Astrocyte of the hippocampus (primary cell): ENCODE results near the gene SHC1.
A peak's percentile ranks its signal among the peaks of the same experiment; 100 is the strongest.
"Not testable (repeated sequence)": the region's sequence is repeated elsewhere in the genome, so short reads cannot be mapped to it uniquely, and the experiment has no call there.

Experiments used
- DNase-seq: peaks from one replicate; pipeline ENCODE4 v3.0.0; 2011; ENCODE audit warnings: low read depth, low spot score

Gene SHC1

DNA sequence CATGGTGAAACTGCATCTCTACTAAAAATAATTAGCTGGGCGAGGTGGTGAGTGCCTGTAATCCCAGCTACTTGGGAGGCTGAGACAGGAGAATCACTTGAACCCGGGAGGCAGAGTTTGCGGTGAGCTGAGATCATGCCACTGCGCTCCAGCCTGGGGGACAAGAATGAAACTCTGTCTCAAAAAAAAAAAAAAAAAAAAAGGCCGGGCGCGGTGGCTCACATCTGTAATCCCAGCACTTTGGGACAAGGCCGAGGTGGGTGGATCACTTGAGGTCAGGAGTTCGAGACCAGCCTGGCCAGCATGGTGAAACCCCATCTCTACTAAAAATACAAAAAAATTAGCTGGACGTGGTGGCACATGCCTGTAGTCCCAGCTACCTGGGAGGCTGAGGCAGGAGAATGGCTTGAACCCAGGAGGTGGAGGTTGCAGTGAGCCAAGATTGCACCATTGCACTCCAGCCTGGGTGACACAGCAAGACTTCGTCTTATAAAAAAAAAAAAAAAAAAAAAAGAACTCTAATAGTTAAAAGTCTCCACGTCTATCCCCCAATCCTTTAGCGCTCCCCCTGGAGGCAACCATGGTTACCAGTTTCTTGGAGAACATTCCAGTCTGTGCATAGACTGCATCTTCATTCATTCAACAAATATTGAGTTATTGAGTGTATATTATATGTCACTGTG is 24.9 kb upstream of the SHC1 start:
- peak; percentile 78 for DNase-seq

DNA sequence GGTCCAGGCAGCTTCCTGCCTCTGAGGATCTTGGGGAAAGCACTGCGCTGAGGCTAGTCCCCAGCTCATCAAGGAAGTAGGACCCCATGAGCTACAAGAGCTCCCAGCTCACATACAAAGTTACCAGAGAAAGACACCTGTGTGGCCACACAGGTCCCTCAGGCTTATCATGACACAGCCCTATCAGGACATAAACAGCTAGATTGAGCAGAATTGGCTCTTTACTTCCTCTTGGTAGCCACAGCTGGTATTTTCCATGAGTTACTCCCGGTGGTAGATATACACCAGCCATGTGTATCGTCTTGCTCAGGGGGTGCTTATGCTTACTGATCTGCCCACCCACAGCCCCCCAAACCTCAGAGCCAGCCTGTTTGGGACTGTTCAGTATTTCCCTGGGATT is 24.0 kb upstream of the SHC1 start:
- no peak for DNase-seq

DNA sequence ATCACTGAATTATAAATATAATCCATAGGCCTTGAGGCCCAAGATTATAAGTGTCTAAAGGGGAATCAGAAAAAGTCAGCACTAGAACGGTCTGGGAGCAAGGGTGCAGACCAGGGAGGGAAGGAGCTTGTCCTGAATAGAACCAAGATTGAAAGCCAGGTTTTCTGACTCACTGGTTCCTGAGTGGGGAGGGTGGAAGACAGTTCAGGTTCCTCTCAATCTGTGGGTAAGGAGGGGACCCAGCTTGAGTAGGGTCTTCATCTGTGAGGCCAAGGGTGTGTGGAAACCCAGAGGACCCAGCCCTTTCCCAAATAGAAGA is 23.7 kb upstream of the SHC1 start:
- no peak for DNase-seq

DNA sequence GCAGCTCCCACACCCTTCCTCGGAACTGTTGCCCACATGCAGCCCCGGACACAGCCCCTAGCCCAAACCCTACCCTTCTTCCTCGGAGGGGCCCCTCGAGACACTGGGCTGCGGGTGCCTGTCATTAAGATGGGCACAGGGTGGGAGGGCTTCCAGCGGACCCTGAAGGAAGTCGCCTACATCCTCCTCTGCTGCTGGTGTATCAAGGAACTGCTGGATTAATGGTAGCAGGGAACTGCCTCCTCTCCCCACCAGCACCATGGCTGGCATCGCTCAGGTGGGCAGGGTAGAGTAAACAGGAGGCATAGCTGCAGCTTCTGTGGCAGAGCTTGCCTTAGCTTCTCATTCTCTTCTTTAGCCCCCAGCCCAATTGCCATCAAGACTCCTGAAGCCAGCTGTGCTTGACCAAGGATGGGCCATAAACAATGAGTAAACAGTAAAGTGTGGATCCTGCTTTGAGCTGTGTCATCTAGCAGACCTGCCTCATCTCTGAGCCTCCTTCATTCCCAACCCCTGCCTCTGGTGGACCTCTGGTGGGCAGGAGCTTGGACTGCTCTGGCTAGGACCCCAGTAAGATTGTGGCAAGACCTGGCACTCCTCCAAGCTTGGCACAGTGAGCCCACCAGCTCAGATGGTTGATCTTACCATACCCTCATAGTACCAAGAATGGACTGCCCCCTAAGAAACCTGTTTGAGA is 23.2 kb upstream of the SHC1 start, which contains the start of gene LENEP:
TSS of gene LENEP (plus strand) at position 15 of the 697 bp plus-strand sequence. CDS start at position 37, 22 bp downstream.
- DNase-seq, result no peak

DNA sequence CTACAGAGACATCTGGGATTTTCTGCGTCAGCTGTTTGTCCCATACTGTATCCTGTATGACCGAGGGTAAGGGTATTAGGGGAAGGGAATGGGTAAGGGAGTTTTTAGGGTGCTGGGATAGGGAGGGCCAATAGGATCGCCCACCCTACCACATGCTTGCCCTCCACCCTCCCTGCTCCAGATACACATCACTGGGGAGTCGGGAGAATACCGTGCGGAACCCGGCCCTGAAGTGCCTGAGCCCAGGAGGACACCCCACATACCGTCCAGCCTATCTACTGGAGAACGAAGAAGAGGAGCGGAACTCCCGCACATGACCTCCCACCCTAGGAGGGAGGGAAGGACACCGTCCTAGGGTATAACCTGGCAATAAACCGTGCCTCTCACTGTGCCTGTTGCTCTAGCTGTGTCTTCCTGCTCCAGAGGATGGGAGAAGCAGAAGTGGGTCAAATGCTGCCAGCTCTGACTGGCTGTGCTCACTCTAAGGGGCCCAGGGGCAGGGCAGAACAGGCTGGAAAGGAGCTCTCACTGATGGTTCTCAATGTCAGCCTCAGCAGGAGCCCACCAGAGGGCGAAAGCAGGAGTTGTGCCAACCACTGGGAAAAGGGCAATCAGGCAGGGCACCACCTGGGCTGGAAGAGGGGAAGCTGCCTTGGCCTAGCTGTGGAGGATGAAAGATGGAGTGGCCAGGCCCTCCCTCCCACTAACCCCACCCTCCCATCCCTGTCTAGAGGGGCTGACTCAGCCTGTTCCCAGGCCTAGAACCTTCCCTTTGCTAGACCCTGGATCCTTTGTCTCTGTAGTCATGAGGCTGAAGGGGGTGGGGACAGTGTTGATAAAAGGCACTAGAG is 22.4 kb upstream of the SHC1 start:
- DNase-seq, result peak; percentile 62

DNA sequence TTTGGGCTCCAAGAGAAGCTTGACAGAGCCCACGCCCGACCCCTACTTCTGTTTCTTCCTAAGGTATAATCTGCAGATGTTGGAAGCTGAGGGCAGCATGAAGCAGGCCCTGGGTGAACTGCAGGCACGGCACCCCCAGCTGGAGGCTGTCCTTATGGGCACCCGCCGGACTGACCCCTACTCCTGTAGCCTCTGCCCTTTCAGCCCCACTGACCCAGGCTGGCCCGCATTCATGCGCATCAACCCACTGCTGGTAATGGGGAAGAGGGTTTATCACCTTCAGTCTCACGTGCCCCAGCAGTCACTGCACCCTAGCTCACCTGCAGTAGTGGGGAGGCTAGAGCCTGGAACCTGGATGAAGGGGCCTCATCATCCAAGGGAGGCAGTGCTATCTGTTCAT is 19.7 kb upstream of the SHC1 start:
- DNase-seq, result no peak

DNA sequence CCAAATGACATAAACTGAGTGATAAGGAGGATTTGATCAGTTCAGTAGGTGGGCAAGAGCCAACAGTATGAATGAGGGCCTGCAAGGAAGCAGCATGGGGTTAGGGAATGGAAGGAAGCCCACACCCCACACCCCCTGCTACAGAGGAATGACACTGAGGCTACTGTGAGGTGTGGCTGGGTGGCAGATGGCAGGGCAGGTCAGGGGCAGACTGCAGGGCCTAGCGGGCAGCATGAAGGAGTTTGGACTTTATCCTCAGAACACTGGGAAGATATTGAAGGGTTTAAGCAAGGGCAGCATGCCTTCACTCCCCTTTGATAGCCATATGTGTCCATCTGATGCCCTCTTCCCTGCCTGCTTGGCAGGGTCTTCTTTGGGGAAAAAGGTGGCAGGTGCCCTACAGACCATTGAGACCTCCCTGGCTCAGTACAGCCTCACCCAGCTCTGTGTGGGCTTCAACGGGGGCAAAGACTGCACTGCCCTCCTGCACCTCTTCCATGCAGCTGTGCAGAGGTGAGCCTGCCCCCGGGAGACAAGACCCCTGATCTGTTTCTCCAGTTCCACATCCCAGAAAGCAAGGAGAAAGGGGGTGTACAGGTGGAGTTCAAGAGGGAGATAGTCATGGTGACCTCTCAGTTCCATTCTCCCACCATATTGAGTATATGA is 18.8 kb upstream of the SHC1 start:
- no peak for DNase-seq

DNA sequence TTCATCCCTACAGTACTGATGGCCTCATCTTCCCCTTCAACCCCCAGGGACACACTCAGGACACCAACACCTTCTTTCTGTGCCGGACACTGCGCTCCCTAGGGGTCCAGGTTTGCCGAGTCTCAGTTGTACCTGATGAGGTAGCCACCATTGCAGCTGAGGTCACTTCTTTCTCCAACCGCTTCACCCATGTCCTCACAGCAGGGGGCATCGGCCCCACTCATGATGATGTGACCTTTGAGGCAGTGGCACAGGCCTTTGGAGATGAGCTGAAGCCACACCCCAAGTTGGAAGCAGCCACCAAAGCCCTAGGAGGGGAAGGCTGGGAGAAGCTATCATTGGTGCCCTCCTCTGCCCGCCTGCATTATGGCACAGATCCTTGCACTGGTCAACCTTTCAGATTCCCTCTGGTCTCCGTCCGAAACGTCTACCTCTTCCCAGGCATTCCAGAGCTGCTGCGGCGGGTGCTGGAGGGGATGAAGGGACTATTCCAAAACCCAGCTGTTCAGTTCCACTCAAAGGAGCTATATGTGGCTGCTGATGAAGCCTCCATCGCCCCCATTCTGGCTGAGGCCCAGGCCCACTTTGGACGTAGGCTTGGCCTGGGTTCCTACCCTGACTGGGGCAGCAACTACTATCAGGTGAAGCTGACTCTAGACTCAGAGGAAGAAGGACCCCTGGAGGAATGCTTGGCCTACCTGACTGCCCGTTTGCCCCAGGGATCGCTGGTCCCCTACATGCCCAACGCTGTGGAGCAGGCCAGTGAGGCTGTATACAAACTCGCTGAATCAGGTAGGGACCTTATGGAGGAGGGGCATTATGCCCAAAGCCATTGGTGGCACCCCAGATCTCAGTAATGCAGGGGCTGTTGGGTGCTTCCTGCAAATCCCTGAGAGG is 17.8 kb upstream of the SHC1 start:
- DNase-seq, result no peak

DNA sequence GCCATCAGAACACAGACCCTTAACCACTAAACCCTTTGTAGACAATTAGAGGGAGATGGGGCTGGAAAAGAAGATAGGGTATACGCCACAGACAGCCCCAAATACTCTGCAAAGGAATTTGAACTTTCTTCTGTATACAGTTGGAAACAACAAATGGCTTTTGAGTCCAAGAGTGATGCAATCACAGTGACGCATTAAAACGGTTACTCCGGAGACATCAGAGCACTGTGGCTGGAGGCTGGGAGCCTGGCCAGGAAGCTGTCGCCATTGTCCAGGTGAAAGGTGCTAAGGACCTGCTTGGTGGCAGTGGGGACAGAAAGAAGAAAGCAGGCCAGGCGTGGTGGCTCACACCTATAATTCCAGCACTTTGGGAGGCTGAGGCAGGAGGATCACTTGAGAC is 16.8 kb upstream of the SHC1 start:
- no peak for DNase-seq

DNA sequence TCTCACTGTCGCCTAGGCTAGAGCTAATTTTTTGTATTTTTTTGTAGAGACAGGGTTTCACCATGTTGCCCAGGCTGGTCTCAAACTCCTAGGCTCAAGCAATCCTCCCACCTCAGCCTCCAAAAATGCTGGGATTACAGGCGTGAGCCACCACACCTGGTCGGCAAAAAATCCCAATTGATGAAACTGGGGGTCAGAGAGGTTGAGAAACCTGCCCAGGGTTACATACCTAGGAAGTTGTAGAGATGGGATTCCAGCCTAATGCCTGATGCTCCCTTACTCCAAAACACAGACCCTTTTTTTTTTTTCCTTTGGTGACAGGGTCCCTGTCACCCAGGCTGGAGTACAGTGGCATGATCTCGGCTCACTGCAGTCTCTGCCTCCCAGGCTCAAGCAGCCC is 16.2 kb upstream of the SHC1 start:
- not testable (repeated sequence) for DNase-seq

DNA sequence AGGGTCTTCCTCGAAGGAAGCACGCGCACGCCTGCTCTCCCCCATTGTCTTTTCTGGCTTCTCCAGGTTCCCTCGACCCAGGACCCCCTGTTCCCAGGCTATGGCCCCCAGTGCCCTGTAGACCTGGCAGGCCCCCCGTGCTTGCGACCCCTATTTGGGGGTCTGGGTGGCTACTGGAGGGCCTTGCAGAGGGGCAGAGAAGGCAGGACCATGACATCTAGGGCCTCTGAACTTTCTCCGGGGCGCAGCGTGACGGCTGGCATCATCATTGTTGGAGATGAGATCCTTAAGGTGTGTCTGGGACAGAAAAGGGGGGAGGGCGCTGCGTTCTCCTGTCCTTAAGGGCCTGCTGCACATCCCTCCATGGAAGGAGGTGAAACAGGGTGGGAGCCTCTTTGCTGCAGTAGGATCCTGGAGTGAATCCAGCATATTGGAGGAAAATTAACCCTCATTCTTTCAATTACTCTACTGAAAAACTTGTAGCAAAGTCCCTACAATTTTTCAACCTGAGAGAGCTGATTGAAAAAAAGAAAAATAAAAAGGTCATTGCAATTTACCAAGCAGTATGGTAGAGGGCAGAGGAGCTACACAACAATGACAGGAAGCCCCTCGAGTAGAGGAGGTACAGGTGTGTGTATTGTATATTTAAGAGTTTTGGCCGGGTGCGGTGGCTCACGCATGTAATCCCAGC is 13.4 kb upstream of the SHC1 start:
- no peak for DNase-seq

DNA sequence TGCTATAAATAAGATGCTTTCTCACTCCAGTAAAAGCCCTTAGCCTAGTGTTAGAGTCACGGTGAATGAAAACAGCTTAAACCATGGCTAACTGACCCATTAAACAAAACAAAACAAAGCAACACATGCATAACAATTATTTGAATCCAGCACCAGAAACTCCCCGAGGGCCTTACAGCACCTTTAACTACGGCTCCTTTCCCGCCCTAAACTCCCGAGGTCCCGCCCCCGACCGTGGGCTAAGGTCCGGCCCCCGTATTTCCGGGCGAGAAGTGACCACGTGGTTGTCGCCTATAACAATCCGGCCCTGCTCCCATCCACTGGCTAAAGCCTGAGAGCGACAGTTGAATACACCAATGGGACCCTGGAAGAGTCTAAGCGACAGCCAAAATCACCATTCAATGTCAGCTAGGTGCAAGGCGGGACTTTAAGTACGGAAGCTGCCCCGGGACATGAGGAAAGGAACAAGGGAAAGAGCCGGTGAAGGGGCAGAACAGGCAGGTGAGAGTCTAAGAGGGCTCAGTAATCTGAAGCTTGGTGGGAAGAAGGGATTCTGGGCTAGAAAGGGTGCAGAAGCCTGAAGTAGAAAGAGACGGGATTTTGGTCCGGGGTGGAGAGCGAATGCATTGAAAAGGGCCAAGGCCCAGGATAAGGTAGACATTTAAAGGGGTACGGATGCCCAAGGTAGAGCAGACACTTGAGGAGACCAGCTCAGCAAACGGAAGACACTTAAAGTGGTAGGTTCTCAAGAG is 12.5 kb upstream of the SHC1 start, which contains the start of gene FLAD1:
TSS of gene FLAD1 (plus strand) at position 448 of the 752 bp plus-strand sequence. CDS start 351 bp downstream, outside the sequence.
- peak; percentile 99 for DNase-seq

DNA sequence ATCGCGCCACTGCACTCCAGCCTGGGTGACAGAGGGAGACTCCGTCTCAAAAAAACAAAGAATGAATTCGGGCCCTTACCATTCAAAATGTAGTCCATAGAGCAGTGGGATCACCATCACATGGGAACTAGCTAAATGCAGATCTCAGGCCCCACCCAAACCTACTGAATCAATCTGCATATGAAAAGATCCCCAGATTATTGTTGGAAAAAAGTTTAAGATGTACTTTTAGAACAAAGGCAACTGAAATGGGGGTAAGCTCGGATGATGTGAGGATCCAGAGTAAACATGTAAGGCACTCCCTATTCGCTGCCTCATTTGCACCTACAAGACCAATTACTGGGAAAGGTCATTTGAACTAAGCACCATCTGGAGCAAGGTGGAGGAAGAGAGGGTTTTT is 11.8 kb upstream of the SHC1 start:
- DNase-seq, result no peak

DNA sequence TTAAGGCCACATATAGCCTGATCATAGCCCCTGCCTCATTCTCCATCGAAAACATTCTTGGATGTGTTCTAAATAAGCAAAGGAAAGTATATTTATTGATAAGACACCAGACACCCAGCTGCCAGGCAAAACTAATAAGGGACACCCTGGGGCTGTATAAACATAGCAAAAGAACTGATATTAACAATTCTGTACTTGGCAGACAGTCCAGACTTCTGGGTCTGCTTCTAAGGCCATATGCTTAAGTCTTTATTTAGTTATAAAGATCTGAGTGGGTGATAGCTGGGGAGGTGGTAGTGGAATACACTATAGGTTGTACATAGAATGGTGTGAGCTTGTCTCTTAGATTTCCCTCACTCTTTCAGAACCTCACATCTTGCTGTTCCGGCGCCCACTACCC is 7.8 kb upstream of the SHC1 start:
- DNase-seq, result no peak

DNA sequence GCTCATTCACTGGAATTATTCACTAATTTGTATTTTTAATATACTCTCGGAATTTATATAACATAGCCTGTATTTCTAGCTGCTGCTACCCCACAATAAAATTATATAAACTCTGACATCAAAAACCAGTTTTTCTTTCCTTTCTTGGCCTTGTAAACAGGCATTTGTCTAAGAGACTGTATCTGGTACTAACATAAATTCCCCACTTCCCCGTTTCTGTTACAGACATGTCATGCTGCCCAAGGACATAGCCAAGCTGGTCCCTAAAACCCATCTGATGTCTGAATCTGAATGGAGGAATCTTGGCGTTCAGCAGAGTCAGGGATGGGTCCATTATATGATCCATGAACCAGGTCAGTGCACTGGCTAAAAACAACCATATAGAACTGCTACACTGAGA is 7.2 kb upstream of the SHC1 start:
- DNase-seq, result not testable (repeated sequence)

DNA sequence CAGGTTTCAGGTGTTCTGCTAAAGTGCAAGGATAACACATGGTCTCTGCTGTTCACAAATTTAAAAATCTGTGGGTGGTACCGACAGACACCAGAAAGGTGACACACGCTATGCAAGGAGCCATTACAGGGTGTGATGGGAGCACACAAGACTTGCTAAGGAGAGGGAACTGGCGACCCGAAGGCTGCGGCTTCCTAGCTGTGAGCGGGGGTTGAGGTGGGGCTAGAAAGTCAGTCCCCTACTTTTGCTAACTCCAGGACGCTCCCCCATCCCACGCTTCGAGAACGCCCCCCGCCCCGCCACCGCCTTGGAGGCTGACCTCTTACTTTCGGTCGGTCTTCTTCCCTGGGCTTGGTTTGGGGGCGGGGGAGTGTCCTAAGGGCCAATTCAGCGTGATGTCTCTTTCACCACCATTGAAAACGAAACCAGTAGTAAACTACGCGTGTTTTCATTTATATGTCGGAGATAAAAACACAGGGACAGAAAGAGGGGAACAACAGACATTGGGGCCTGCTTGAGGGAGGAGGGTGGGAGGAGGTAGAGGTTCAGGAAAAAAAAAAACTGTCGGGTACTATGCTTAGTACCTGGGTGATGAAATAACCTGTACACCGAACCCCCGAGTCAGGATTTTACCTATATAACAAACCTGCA is 5.0 kb upstream of the SHC1 start:
- peak; percentile 67 for DNase-seq

DNA sequence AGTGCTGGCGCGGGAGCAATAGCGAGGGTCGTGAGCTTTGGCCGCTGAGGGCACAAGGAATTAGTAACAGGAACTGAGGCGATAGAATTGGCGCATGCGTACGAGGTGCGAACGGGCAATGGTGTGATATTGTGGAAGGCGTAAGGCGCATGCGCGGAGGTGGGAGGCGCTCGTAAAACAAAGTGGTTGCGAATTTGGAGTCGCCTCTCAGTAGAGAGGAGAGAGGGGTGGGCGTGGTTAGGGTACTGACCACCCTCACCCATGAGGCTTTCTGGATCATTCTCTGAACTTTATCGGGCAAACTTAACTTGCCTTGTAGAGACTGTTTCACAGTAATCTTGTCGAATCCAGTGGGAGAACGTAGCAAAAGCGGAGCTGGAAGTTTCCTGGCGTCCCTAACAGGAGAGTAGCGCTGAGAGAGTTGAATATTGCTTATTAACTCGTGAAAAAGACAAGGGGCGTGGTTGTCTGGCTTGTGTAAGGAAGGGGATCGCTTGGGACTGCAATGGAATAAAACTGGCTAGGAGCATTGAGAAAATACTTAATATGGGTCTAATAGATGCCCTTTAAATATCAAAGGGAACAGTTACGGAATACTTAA is 4.4 kb upstream of the SHC1 start:
- DNase-seq, result peak; percentile 98

DNA sequence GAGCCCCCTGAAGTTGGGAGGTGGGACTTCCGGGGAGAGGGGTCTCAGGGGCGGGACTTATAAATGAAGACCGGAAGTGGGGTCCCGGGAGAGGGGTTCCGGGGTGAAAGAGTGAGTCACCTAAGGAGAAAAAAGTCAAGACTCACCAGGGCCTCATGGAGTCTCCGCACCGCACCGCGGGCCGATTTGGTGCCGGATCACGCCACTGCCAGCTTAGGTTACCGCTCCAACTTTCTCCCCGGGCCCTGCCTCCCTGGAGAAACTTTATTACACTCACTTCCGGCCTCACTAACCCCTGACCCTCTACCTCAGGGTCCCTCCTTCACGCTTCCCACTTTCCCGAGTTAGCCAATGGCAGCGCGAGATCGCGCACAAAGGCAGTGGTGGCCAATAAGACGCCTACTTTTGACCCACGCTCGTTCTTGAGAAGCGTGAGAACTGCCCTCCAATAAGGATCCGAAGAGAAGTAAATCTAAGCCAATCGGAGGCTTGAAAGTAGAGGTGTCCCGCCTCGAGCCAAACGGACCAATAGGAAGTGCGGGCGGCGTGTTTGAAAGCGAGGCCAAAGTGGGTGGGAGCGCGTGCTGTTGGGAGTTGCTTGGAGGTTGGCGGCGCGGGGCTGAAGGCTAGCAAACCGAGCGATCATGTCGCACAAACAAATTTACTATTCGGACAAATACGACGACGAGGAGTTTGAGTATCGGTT is 3.7 kb upstream of the SHC1 start, which contains the start of gene CKS1B:
TSS of gene CKS1B (plus strand) at position 580 of the 706 bp plus-strand sequence. CDS start at position 645, 65 bp downstream.
- DNase-seq, result peak; percentile 100
